GM23338 (cell line): ENCODE data around the gene TMTC4.

Experiments
- CTCF ChIP-seq, 2 experiments: fragments of 200-600 bp in 1 of 2; sonication (generic) in 1 of 2; conservative IDR thresholded peaks; 2 replicates each; pipeline versions ENCODE4 v1.5.1 to v1.6.1; 2016 to 2017; ENCODE audit warnings: antibody characterized with exemption in 2 of 2, low read depth in 2 of 2, mild to moderate bottlenecking in 2 of 2, moderate library complexity in 1 of 2
- ETS1 ChIP-seq: IDR thresholded peaks from 2 replicates; pipeline ENCODE4 v1.6.1; 2016; ENCODE audit warnings: antibody characterized with exemption
- EZH2 ChIP-seq: fragments of 200-600 bp; sonication (generic); IDR thresholded peaks from one replicate; pipeline ENCODE4 v1.8.0; 2017; ENCODE audit warnings: antibody characterized with exemption, mild to moderate bottlenecking, low read depth; ENCODE audit not compliant: unreplicated experiment
- EZH2phosphoT487 ChIP-seq: fragments of 200-600 bp; sonication (generic); IDR thresholded peaks from one replicate; pipeline ENCODE4 v1.8.1; 2018; ENCODE audit warnings: antibody characterized with exemption; ENCODE audit not compliant: unreplicated experiment
- JUNB ChIP-seq: IDR thresholded peaks from one replicate; pipeline ENCODE4 v1.6.1; 2016; ENCODE audit warnings: antibody characterized with exemption; ENCODE audit not compliant: unreplicated experiment
- POLR2AphosphoS5 ChIP-seq: IDR thresholded peaks from 2 replicates; pipeline ENCODE4 v1.6.1; 2016; ENCODE audit warnings: antibody characterized with exemption, low read depth
- REST ChIP-seq: IDR thresholded peaks from one replicate; pipeline ENCODE4 v1.6.1; 2018; ENCODE audit warnings: antibody characterized with exemption; ENCODE audit not compliant: unreplicated experiment

GRCh38 chr13:100695509-100695773 is 20.8 kb upstream of the TMTC4 start:
- TF ChIP-seq CTCF (conservative IDR thresholded peaks at IDR 0.05; ENCODE audit: low read depth in 2 of 2): no peak
- TF ChIP-seq REST: no peak
- no peak for TF ChIP-seq EZH2
- no peak for TF ChIP-seq ETS1
- no peak for TF ChIP-seq EZH2phosphoT487
- TF ChIP-seq POLR2AphosphoS5: no peak
- TF ChIP-seq JUNB: no peak
